IMR-90 (cell line): ENCODE results near the gene TCN1. TPM values are rescaled to one million over a fixed set of nuclear protein-coding genes. Genes with fewer than 3 reads are reported as not detected.

ENCODE experiments used
- ATAC-seq: fragments of 200-7000 bp; cut with Tn5 transposase; 2 replicates; pipeline ENCODE4 v1.9.1; 2020; ENCODE audit warnings: low read depth, mild to moderate bottlenecking, moderate library complexity
- BruUV-seq: library from RNA; stranded (reverse); fragments of 400-500 nt; replicated peaks from 2 replicates; lab custom pipeline; 2021; lab: Mats Ljungman, UMichigan
- CTCF ChIA-PET: fragments of 300-600 bp; formaldehyde crosslinking; extraction: SDS; loops from one replicate; lab custom pipeline; 2021; ENCODE audit warnings: antibody characterized with exemption; lab: Yijun Ruan, JAX
- POLR2A ChIA-PET: fragments of 300-600 bp; sonication (Branson Sonifier 250); formaldehyde crosslinking; loops from one replicate; lab custom pipeline; 2022; ENCODE audit warnings: antibody characterized with exemption; ENCODE audit not compliant: unreplicated experiment; lab: Charles Lee
- DNase-seq: peaks from one replicate; pipeline ENCODE4 v3.0.0; 2013
- H2AFZ ChIP-seq: replicated peaks from 2 replicates; pipeline ENCODE3; 2013; ENCODE audit warnings: low read length, mild to moderate bottlenecking; ENCODE audit not compliant: poor library complexity
- H2AK5ac ChIP-seq: 2 replicates; pipeline ENCODE4 v1.6.1; 2013; ENCODE audit warnings: low read depth, low read length, inconsistent platforms
- H2AK9ac ChIP-seq: replicated peaks from 2 replicates; pipeline ENCODE3; 2013; ENCODE audit warnings: mild to moderate bottlenecking, low read depth, low read length, moderate library complexity; ENCODE audit not compliant: poor library complexity
- H2BK120ac ChIP-seq: 2 replicates; pipeline ENCODE4 v1.6.1; 2013; ENCODE audit warnings: low read depth, low read length, inconsistent platforms
- H2BK15ac ChIP-seq: 3 replicates; pipeline ENCODE4 v1.6.1; 2013; ENCODE audit warnings: low read depth, low read length, inconsistent platforms
- H2BK20ac ChIP-seq: 2 replicates; pipeline ENCODE4 v1.6.1; 2013; ENCODE audit warnings: low read depth, mild to moderate bottlenecking, inconsistent platforms, low read length, moderate library complexity
- H2BK5ac ChIP-seq: 2 replicates; pipeline ENCODE4 v1.6.1; 2013; ENCODE audit warnings: mild to moderate bottlenecking, low read depth, low read length, inconsistent platforms; ENCODE audit not compliant: poor library complexity, severe bottlenecking
- H3K14ac ChIP-seq: replicated peaks from 2 replicates; pipeline ENCODE4 v1.6.1; 2013; ENCODE audit warnings: low read depth, low read length, inconsistent platforms
- H3K18ac ChIP-seq: 2 replicates; pipeline ENCODE4 v1.6.1; 2013; ENCODE audit warnings: low read depth, low read length, control low read depth
- H3K23ac ChIP-seq: 2 replicates; pipeline ENCODE4 v1.6.1; 2013; ENCODE audit warnings: low read depth, low read length, inconsistent platforms
- H3K27ac ChIP-seq: 2 replicates; pipeline ENCODE4 v1.5.1; 2013; ENCODE audit warnings: mild to moderate bottlenecking, control low read depth, low read length; ENCODE audit not compliant: insufficient read depth
- H3K27me3 ChIP-seq: 2 replicates; pipeline ENCODE4 v1.6.1; 2013; ENCODE audit warnings: low read length; ENCODE audit not compliant: control insufficient read depth, insufficient read depth
- H3K36me3 ChIP-seq: 2 replicates; pipeline ENCODE4 v1.6.1; 2013; ENCODE audit warnings: low read length, mixed read lengths; ENCODE audit not compliant: control insufficient read depth, insufficient read depth
- H3K4ac ChIP-seq: 2 replicates; pipeline ENCODE4 v1.6.1; 2013; ENCODE audit warnings: low read depth, low read length, inconsistent platforms
- H3K4me1 ChIP-seq: 2 replicates; pipeline ENCODE4 v1.6.1; 2013; ENCODE audit warnings: low read length, mixed read lengths; ENCODE audit not compliant: control insufficient read depth, insufficient read depth
- H3K4me2 ChIP-seq: 2 replicates; pipeline ENCODE4 v1.6.1; 2013; ENCODE audit warnings: low read depth, mild to moderate bottlenecking, control low read depth, low read length, moderate library complexity
- H3K4me3 ChIP-seq: 2 replicates; pipeline ENCODE4 v1.5.1; 2013; ENCODE audit warnings: low read depth, mild to moderate bottlenecking, control low read depth, low read length, moderate library complexity; ENCODE audit not compliant: insufficient read depth
- H3K56ac ChIP-seq: 2 replicates; pipeline ENCODE4 v1.6.1; 2013; ENCODE audit warnings: low read length, inconsistent platforms; ENCODE audit not compliant: insufficient read depth; ENCODE audit errors: extremely low read depth
- H3K79me1 ChIP-seq, 2 experiments: 2 replicates each; pipeline ENCODE4 v1.6.1; 2013; ENCODE audit warnings: low read length in 2 of 2, inconsistent platforms in 1 of 2, low read depth in 1 of 2
- H3K9ac ChIP-seq: 2 replicates; pipeline ENCODE4 v1.6.1; 2013; ENCODE audit warnings: low read depth, low read length, control low read depth
- H3K9me1 ChIP-seq: 2 replicates; pipeline ENCODE4 v1.6.1; 2013; ENCODE audit warnings: low read length, inconsistent platforms; ENCODE audit not compliant: insufficient read depth
- H3K9me3 ChIP-seq: 2 replicates; pipeline ENCODE4 v1.6.1; 2013; ENCODE audit warnings: low read length; ENCODE audit not compliant: control insufficient read depth, insufficient read depth
- H4K20me1 ChIP-seq: 2 replicates; pipeline ENCODE4 v1.6.1; 2013; ENCODE audit warnings: low read length, inconsistent platforms; ENCODE audit not compliant: insufficient read depth
- H4K5ac ChIP-seq: 2 replicates; pipeline ENCODE4 v1.6.1; 2013; ENCODE audit warnings: mild to moderate bottlenecking, low read depth, low read length, control low read depth
- H4K8ac ChIP-seq, 2 experiments: 2 replicates each; pipeline ENCODE4 v1.6.1; 2013; ENCODE audit warnings: low read depth in 2 of 2, low read length in 2 of 2, control low read depth in 1 of 2, inconsistent platforms in 1 of 2
- H4K91ac ChIP-seq: 2 replicates; pipeline ENCODE4 v1.6.1; 2013; ENCODE audit warnings: low read depth, low read length, inconsistent platforms; ENCODE audit not compliant: insufficient read depth
- BHLHE40 ChIP-seq: fragments of 150-350 bp; IDR thresholded peaks from 2 replicates; pipeline ENCODE4 v1.6.1; 2016; ENCODE audit warnings: mild to moderate bottlenecking, low read depth, low read length
- CHD1 ChIP-seq: IDR thresholded peaks from 2 replicates; pipeline ENCODE4 v1.6.1; 2012; ENCODE audit warnings: low read depth, low read length, improper control_type of control experiment
- MAZ ChIP-seq: IDR thresholded peaks from 2 replicates; pipeline ENCODE4 v1.6.1; 2012; ENCODE audit warnings: low read depth, mild to moderate bottlenecking, low read length, improper control_type of control experiment, moderate library complexity, borderline replicate concordance
- RCOR1 ChIP-seq: IDR thresholded peaks from 2 replicates; pipeline ENCODE4 v1.6.1; 2012; ENCODE audit warnings: mild to moderate bottlenecking, low read length, improper control_type of control experiment; ENCODE audit not compliant: insufficient replicate concordance
- dilution Hi-C: fragments of 300-500 bp; cut with HindIII; formaldehyde crosslinking; loops from one replicate; pipeline ENCODE4 v1.14.3; 2018; ENCODE audit warnings: low sequenced_read_pairs; ENCODE audit not compliant: unreplicated experiment
- in situ Hi-C: fragments of 300-500 bp; cut with MboI; formaldehyde crosslinking; loops from 3 replicates; pipeline ENCODE4 v1.14.3; 2019; ENCODE audit warnings: low sequenced_read_pairs, inconsistent platforms, mixed read lengths
- intact Hi-C: fragments of 100-400 bp; cut with micrococcal nuclease; formaldehyde crosslinking; loops from 2 replicates; pipeline ENCODE4 v1.10.0; 2022
- polyA plus RNA-seq, 3 experiments: library from polyadenylated mRNA; depleted of rRNA; stranded (reverse); fragments of >200 nt; gene quantifications; 2 replicates each; pipeline ENCODE4 v1.2.3, GENCODE V29; 2012; ENCODE audit warnings: low replicate concordance in 1 of 3
- total RNA-seq: library from RNA; depleted of rRNA; stranded (reverse); fragments of >200 nt; gene quantifications from 2 replicates; pipeline ENCODE4 v1.2.3, GENCODE V29; 2012

The TCN1 gene
- total and polyA plus RNA-seq, 2 of the 4 experiments (the other 2 are of a cell fraction): not detected

- H4K5ac ChIP-seq: no peak overlapping the region
- TF ChIP-seq RCOR1: no peak
- no peak for TF ChIP-seq CHD1
- no peak for TF ChIP-seq BHLHE40
- TF ChIP-seq MAZ: no peak
- no peak overlapping the region for H2BK20ac ChIP-seq
- intact Hi-C loops: no loop called here
- no peak overlapping the region for H3K18ac ChIP-seq
- H2AK9ac ChIP-seq: no peak overlapping the region
- in situ Hi-C loops: no loop called here
- no peaks in the 10 kb centered on the region for H3K9me1 ChIP-seq
- no peak overlapping the region for H4K91ac ChIP-seq
- H4K20me1 ChIP-seq: no peaks in the 10 kb centered on the region
- no peak overlapping the region for H3K4ac ChIP-seq
- no peak overlapping the region for H4K8ac ChIP-seq
- H3K23ac ChIP-seq: no peak overlapping the region
- no peak overlapping the region for H2AK5ac ChIP-seq
- no peak for ATAC-seq
- POLR2A ChIA-PET: no interaction called here
- H2AFZ ChIP-seq: no peak overlapping the region
- no peak for DNase-seq
- no peak overlapping the region for H3K14ac ChIP-seq
- no peak overlapping the region for H3K56ac ChIP-seq
- H3K4me2 ChIP-seq: no peak overlapping the region
- no peaks in the 10 kb centered on the region for H3K36me3 ChIP-seq
- no peak overlapping the region for H3K4me3 ChIP-seq
- no peak overlapping the region for H2BK5ac ChIP-seq
- dilution Hi-C loops: no loop called here
- H3K9ac ChIP-seq: no peak overlapping the region
- no TSS peak for BruUV-seq
- no peak overlapping the region for H2BK15ac ChIP-seq
- no peaks in the 10 kb centered on the region for H3K4me1 ChIP-seq
- CTCF ChIA-PET: no interaction called here
- H3K79me1 ChIP-seq: no peaks in the 10 kb centered on the region
- H2BK120ac ChIP-seq: no peak overlapping the region
- H3K9me3 ChIP-seq: no peaks in the 10 kb centered on the region
- H3K27ac ChIP-seq: no peak overlapping the region
- no peaks in the 10 kb centered on the region for H3K27me3 ChIP-seq
Observed at GRCh38 chr11:59872076-59872475, 5.8 kb upstream of the TCN1 start.
